ENCODE measurements around the gene RALGAPA1.
A peak's percentile ranks its signal among the peaks of the same experiment; 100 is the strongest.

Gene RALGAPA1

GRCh38 chr14:35533357-35534207 lies 275.5 kb downstream of the RALGAPA1 start, which contains the start of gene INSM2:
Gene INSM2 (plus strand): TSS chr14:35534164. CDS start chr14:35534253, 89 bp downstream.
- peak; percentile 57 to 74 for DNase-seq

DNA sequence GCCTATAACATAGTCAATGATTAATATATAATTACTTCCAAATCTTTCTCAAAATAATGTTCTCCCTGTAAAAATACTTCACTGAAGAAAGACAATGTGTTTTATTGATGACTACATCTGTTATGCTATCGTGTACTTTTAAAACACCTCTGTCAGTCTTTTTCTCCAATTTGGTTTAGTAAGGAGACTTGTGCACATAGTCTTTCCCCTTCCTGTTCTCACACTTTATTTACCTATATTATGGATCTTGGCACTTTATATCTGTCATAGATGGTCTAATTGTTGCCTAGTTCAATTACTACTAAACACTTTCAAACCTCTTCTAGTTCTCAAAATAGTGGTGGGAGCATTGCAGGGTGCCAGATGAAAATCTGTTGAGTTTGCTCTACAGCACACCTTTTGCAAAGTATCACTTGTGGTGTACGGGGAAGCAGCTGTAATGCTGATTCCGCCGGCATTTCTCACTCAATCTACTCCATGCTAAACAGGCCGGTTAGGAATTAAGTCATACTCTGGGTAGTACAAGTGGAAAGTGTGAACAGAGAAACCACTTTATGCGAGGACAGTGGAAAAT lies 276.2 kb downstream of the RALGAPA1 start:
- no peak for DNase-seq

GRCh38 chr14:35531960-35532747 lies 276.9 kb downstream of the RALGAPA1 start:
- DNase-seq = no peak

DNA sequence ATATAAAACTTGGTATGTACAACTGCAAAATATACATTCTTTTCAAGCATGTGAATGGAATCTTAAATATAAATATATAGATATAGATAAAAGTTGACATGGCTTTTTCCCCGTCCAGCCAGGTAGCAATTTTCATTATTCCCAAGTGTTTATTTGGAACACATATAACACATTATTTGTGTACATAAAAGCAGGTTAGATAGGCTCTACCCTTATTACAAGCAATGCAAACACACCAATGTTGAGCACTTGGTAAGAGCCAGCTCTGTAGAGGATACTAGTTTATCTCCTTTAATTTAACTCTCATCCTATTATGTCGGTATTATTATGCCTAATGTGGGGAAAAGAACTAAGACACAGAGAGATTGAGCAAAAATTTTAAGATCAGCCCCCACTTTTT lies 282.1 kb downstream of the RALGAPA1 start:
- DNase-seq = no peak

DNA sequence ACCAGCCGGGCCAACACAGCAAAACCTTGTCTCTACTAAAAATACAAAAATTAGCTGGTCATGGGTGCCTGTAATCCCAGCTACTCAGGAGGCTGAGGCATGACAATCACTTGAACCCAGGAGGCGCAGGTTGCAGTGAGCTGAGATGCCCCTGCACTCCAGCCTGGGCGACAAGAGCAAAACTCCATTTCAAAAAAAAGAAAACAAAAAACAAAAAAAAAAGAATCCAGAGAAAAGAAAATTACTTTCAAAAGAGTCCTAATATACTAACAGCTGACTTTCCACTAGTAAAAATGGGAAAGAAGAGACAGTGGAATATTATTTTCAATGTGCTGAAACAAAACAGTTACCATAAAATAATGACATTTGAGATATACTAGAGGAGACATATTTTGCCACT lies 283.4 kb downstream of the RALGAPA1 start:
- DNase-seq = no peak

GRCh38 chr14:35519986-35520385 lies 289.1 kb downstream of the RALGAPA1 start:
- DNase-seq = no peak

- DNase-seq = no peak
Observed at GRCh38 chr14:35515916-35516315, 293.2 kb downstream of the RALGAPA1 start.

DNA sequence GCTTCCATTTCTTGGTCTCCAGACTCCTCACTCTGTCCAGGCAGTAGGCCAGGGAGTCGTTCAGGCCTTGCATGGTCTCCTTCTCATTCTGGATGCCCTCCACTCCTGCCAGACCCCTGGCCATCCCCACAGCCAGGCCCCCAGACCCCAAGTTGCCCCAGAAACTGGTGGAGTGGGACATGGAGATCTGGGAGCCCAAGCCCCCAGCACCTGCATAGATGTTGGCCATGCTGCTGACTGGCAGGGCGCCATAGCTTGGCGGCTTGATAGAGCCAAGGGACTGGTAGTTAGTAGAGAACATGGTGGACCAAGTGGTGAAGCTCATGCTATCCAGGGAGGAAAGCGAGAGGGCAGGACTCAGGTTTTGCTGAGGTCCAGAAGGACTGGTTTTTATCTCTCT lies 296.3 kb downstream of the RALGAPA1 start:
- no peak for DNase-seq

- DNase-seq = no peak
Observed at GRCh38 chr14:35509846-35510245, 299.2 kb downstream of the RALGAPA1 start.

DNA sequence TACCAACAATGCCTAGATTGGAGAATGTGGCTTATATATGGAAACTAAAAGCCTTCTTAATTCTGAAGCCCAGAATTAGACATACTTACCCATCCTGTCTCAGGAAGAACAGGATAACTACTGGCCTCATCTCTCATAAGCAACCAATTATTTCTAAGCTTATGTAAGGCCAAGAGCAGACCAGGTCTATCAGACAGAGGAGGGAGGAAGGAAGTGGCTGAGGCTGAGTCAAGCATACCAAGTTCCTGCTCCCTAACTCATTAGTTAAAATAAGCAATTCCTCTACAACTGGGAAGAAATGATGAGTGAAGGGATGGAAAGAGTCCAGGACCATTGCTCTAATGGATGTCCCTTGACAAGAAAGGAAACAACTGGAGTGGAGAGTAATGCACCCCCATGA lies 302.2 kb downstream of the RALGAPA1 start:
- no peak for DNase-seq

GRCh38 chr14:35506461-35506860 lies 302.6 kb downstream of the RALGAPA1 start:
- no peak for DNase-seq

GRCh38 chr14:35504260-35504659 lies 304.8 kb downstream of the RALGAPA1 start:
- no peak for DNase-seq

- no peak for DNase-seq
Observed at GRCh38 chr14:35503646-35504045, 305.4 kb downstream of the RALGAPA1 start.

GRCh38 chr14:35499180-35499579 lies 309.9 kb downstream of the RALGAPA1 start:
- no peak for DNase-seq

- DNase-seq = no peak
Observed at GRCh38 chr14:35495278-35495677, 313.8 kb downstream of the RALGAPA1 start.

- no peak for DNase-seq
Observed at GRCh38 chr14:35492569-35493014, 316.5 kb downstream of the RALGAPA1 start.

All from stimulated activated CD4-positive, alpha-beta T cell treated with anti-CD3 and anti-CD28 coated beads, Interleukin-4, amount 100 ng/mL, for 4 hours (primary cell).